GM18951 (cell line): ENCODE measurements around the gene FBXO2.

ENCODE experiments used
- POLR2A ChIP-seq: IDR thresholded peaks from 4 replicates; pipeline ENCODE4 v1.6.1; 2011; ENCODE audit warnings: mild to moderate bottlenecking; ENCODE audit not compliant: insufficient read length, insufficient read depth; ENCODE audit errors: extremely low read depth
- in situ Hi-C: fragments of 300-500 bp; cut with MboI; formaldehyde crosslinking; loops from one replicate; pipeline ENCODE4 v1.12.0; 2022; ENCODE audit warnings: low sequenced_read_pairs, mixed read lengths, inconsistent platforms; ENCODE audit not compliant: unreplicated experiment

Gene FBXO2

DNA sequence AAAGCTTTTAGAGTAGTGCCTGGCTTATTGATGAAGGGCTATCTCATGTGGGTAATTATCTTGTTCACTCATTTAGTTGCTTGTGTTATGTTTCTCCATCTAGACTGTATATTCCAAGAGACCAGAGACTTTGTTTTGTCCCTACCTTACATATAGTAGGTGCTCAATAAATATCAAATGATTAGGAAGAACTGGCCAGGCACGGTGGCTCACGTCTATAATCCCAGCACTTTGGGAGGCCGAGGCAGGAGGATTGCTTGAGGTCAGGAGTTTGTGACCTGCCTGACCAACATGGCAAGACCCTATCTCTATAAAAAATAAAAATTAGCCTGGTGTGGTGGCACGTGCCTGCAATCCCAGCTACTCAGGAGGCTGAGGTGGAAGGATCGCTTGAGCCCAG lies 9.0 kb downstream of the FBXO2 start:
- no peak for TF ChIP-seq POLR2A
- in situ Hi-C loops: no loop called here

DNA sequence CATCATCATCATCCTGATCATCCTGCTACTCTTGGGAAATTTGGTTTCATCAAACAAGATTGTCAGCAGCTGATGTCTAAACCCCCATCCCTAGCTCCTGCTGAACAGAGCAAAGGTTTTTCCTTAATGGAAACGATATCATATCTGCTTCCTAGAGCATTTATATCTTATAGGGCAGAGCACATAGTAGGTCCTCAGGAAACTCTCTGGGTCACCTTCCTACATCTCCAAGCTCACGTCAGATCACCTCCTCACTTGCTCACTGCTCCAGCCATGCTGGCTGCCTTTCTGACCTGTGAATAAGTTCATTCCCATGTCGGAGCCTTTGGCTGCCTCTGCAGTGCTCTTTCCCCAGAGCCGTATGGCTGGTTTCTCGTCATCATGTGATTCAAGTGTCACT lies 10.4 kb downstream of the FBXO2 start:
- in situ Hi-C loops: loop anchor here (5.0 kb wide), 1 partner anchor 611 kb away; no protein-coding TSS in a partner anchor
- TF ChIP-seq POLR2A: no peak

DNA sequence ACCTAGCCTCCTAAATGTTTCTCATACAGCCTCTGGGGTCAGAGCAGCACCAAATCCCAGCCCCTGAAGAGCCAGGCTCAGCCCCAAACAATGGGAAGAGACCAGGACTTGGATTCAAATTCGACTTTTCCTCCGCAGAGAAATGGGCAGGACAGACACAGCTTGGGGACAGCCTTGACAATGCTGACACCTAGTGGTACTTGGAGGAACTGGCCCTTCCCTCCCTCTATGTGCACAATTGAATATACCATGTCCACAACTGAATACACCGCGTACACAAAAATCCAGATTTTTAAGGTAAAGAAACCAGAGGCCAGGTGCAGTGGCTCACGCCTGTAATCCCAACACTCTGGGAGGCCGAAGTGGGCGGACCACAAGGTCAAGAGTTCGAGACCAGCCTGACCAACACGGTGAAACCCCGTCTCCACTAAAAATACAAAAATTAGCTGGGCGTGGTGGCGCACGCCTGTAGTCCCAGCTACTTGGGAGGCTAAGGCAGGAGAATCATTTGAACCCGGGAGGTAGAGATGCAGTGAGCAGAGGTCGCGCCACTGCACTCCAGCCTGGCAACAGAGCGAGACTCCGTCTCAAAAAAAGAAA lies 11.7 kb downstream of the FBXO2 start:
- in situ Hi-C loops: loop anchor here (5.0 kb wide), 1 partner anchor 610 kb away; no protein-coding TSS in a partner anchor

DNA sequence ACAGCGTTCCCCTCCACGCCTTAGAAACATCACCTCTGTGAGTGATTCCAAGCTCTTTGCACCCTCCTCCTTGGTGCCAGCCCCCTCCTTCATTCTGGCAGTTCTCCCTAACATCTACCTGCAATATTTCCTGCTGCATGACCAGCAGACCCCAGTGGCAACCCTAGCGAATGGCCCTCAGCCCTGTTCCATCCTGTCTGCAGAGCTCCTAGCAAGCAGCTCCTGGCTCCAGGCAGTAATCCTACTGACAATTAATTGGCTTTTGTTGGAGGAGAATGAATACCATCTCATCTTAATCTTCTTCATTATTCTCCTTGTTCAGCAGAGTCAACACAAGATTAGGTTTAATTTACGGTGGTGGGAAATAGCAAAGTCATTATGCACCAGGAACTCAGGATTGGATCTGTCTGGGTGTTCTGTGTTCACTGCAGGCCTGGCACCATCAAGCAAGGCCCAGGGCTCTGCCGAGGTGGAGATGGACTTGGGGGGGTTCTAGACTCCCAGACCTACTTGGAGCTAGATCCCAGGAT lies 12.4 kb downstream of the FBXO2 start:
- in situ Hi-C loops: loop anchor here (5.0 kb wide), 1 partner anchor 610 kb away; no protein-coding TSS in a partner anchor

DNA sequence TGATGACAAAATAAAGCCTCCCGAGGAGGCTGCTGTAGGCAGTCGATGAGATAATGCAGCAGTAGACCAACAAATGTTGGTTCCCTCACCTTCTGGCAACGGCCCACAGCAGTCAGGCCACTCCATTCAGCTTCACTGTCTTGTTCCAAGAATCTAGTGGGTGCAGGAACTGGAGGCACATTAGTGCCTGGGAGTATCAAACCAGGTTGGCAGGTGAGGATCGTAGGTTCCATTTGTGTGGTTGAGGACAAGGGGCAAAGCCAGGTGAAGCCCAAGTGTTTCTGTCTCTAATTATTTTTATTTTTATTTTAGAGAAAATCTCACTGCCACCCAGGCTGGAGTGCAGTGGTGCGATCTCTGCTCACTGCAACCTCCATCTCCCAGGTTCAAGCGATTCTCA lies 13.3 kb downstream of the FBXO2 start:
- in situ Hi-C loops: loop anchor here (5.0 kb wide), 1 partner anchor 609 kb away; no protein-coding TSS in a partner anchor
- TF ChIP-seq POLR2A: no peak

More for the DNA sequence above, 12.4 kb downstream of the FBXO2 start:
- TF ChIP-seq POLR2A: no peak

DNA sequence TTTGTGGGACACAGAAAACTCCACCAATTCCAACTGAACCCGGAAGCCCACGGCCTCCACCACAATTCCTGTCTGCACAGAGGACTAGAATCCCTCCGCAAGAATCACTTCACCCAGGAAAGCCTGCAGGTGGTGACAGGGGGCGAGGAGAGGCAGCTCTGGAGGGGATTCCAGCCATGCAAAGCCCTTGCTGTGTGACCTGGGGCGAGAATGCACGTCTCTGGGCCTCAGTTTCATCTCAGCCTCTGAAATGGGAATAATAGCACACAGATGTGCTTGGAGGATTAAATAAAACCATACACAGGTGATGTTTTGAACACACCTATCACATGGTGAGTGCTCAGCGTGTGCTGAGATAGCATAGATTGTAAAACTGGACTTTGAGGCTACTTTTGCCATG lies 14.1 kb downstream of the FBXO2 start:
- no peak for TF ChIP-seq POLR2A
- in situ Hi-C loops: loop anchor here (5.0 kb wide), 1 partner anchor 608 kb away; no protein-coding TSS in a partner anchor

DNA sequence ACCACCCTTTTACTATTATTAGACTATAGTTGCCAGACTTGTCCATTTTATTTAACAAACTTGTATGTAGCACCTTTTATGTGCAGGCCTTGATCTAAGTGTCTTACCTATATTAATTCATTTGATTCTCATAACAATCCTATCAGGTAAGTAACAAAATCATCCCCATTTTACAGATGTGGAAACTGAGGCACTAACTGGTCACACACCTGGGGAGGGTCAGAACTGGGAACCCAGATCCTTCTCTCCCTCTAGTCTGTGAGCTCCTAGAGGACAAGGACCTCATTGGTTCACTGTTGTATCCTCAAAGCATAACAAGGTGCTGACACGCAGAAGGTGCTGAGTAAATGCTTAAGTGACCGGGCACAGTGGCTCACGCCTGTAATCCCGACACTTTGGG lies 14.9 kb downstream of the FBXO2 start:
- in situ Hi-C loops: no loop called here
- TF ChIP-seq POLR2A: no peak

DNA sequence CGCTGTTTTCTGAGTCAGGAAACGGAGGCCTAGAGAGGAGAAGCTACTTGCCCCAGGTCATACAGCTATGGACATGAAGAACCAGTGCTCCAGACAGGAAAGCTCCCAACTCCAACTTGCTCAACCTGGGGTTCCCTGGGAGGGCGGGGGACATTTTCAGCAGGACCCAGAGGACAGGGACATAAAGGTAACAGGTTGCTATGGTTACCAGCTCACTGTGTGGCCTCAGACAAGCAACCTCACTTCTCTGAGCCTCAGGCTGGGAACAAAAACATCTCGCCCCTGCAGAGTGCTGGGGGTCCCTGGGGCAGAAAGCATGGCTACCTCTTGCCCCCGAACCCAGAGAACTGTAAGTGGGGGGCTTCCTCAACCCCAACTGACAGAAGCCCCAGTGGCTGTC lies 16.1 kb downstream of the FBXO2 start:
- no peak for TF ChIP-seq POLR2A

DNA sequence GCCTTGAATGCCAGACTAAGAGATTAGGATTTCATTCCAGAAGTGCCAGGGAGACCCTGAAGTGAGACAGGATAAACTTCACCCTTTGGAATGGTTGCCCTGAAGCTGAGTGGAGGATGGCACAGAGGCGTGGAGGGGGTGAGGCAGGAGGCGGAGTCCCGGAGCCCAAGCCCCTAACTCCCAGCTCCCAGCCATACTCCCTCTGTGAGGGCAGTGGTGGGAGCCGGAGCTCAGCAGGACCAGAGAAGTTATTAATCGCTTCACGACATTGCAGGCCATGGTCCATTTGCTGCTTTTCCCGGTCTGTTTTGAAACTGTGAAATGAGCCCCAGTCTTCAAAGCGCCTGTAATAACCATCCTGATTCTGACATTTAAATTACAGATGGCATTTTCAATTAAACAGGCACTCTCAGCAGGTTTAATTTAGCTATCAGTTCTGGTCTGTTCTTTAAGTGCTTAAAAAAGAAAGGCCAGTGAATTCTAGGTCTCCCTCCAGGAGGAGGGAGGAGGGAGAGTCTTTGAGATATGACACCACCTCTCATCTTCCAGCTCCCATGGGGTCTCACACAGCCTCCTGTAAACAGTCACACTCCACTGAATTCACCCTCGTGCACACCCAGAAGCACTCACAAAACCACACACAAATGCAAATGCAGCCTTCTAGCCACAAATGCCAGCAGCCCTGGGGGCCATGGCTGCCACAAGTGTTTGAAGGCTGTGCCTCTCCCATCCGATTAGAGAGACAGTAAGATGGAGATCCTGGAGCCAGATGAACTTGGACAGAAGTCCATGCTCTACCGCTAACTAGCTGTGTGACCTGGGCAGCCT lies 19.6 kb downstream of the FBXO2 start:
- in situ Hi-C loops: no loop called here

More for the DNA sequence above, 16.1 kb downstream of the FBXO2 start:
- in situ Hi-C loops: no loop called here

DNA sequence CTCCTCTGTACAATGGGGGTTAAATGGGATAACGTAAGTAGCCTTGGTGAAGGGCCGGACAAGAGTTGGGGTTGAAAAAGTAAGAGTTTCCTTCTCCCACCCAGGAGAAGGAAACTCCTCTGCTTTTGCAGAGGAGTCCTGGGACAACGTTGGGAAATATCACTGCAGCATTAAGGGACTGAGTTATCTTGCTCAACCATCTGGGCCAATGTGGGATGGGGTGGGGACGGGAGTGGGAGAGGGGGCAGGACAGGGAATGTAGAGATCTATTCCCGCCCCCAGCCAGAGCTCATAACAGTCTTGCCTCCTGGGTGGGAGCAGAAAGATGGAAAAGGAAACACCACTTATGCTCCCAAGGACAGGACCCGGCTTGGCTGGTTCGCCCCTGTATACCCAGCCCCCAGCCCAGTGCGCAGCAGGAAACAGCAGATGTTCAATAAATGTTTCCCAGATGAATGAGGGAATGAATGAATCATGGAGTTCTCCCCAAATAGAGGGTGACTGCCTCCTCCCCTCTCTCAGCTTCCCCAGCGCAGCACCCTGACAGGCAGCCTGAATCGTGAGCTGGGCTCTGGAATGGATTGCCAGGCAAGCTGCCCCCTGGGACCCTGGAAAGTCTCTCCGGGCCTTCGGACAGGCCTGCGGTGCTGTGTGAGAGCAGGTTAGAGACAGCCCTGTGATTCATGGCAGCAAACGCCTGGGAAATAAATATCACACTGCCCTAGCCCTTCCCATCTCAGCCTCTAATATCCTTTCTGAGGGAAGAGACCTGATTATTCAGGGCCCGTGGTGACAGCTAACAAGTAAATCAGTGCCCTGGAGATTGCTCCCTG lies 24.8 kb downstream of the FBXO2 start:
- in situ Hi-C loops: no loop called here
- no peak for TF ChIP-seq POLR2A

More for the DNA sequence above, 19.6 kb downstream of the FBXO2 start:
- no peak for TF ChIP-seq POLR2A

DNA sequence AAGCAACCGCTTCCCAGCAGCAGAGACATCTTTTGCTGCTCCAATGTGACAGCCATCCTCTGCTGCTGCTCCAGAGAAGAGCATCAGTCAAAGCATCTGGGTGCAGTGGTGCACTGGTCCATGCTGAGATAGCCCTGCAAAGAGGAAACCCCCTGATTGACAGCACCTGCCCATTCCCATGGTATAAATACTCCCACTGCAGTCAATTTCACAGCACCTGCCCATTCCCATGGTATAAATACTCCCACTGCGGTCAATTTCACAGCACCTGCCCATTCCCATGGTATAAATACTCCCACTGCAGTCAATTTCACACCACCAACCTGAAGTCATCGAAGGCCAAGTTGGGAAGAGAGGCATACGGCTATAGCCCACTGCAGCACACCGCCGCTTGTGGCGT lies 25.5 kb downstream of the FBXO2 start:
- no peak for TF ChIP-seq POLR2A
- in situ Hi-C loops: no loop called here

DNA sequence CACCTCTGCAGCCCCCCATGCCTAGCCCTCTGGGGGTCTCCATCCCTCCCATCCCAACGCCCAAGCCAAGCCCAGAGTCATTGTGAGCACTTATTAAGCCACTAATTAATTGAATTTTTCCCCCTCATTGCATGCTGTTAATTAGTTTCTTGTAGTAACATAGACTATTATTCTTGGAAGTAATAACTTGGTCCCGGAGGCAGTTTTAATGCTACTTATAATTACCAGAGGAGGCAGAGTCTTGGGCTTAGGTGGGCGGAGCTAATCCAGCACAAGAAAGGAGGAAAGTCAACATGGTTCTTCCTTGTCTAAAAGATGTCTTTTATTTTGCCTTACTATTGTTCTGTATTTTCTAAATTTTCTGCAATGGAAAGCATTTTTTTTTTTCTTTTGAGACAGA lies 27.7 kb downstream of the FBXO2 start:
- in situ Hi-C loops: no loop called here
- TF ChIP-seq POLR2A: no peak

DNA sequence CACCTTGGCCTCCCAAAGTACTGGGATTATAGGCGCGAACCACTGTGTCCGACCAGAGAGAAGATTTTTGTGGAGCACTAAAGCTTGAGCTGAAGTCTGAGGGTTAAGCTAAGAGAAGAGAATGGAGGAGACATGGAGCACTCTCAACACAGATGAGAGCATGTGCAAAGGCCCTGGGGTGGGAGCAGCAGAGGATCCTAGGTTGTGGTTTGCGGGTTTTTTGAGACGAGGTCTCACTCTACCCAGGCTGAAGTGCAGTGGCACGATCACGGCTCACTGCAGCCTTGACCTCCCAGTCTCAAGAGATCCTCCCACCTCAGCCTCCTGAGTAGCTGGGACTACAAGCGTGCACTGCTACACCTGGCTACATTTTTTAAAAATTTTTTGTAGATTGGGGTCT lies 30.5 kb downstream of the FBXO2 start:
- no peak for TF ChIP-seq POLR2A
- in situ Hi-C loops: no loop called here
